Sigmoid colon (tissue), 4 donors: ENCODE measurements around the gene SCAPER.

ENCODE experiments used
- POLR2A ChIP-seq, 2 donors: fragments of 450-650 bp; IDR thresholded peaks; one replicate each; pipeline ENCODE4 v1.6.1; 2016; ENCODE audit warnings: antibody characterized with exemption in 2 of 2, mild to moderate bottlenecking in 2 of 2, moderate library complexity in 2 of 2
- POLR2AphosphoS5 ChIP-seq, 4 donors: sonication (generic); formaldehyde crosslinking; IDR thresholded peaks; one replicate each; pipeline ENCODE4 v1.6.1; 2017; ENCODE audit warnings: antibody characterized with exemption in 4 of 4
- TF ChIP-seq, protein P1 (sequence below), 4 experiments: fragments of 450-650 bp in 3 of 4; fragments of 200-600 bp in 1 of 4; IDR thresholded peaks; one replicate each; pipeline ENCODE4 v1.5.1; 2016 to 2019; ENCODE audit warnings: antibody characterized with exemption in 4 of 4, mild to moderate bottlenecking in 3 of 4, moderate library complexity in 2 of 4

DNA sequence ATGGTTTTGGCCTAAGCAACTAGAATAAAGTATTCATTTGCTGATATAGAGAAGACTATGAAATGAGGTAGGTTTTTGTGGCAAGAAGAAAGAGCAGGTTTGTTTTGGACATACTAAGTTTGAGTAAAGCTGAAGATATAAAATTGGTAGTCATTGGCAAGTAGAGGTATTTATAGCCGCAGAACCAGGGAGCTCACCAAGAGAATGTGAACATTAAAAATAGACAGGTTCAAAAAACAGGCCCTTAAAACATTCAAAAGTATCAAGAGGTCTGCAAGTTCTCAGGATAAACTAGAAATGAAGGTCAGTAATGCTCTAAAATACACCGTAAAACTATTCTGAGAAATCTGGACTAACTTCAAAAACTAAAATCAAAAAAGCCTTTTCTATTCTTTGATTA is 240.7 kb downstream of the SCAPER start:
- TF ChIP-seq, protein P1, sequence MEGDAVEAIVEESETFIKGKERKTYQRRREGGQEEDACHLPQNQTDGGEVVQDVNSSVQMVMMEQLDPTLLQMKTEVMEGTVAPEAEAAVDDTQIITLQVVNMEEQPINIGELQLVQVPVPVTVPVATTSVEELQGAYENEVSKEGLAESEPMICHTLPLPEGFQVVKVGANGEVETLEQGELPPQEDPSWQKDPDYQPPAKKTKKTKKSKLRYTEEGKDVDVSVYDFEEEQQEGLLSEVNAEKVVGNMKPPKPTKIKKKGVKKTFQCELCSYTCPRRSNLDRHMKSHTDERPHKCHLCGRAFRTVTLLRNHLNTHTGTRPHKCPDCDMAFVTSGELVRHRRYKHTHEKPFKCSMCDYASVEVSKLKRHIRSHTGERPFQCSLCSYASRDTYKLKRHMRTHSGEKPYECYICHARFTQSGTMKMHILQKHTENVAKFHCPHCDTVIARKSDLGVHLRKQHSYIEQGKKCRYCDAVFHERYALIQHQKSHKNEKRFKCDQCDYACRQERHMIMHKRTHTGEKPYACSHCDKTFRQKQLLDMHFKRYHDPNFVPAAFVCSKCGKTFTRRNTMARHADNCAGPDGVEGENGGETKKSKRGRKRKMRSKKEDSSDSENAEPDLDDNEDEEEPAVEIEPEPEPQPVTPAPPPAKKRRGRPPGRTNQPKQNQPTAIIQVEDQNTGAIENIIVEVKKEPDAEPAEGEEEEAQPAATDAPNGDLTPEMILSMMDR (IDR thresholded peaks at IDR 0.05) = no peak
- TF ChIP-seq POLR2AphosphoS5 (IDR thresholded peaks at IDR 0.05) (no peak), POLR2A (IDR thresholded peaks at IDR 0.05) (no peak)
